ENCODE results near the gene DNAAF8.
"Not testable (repeated sequence)": the region's sequence is repeated elsewhere in the genome, so short reads cannot be mapped to it uniquely, and the experiment has no call there.

The DNAAF8 gene

GRCh38 chr16:4755687-4756086, 21.4 kb downstream of the DNAAF8 start:
- no peak for DNase-seq

- DNase-seq: no peak
Measured at GRCh38 chr16:4760221-4760910, 26.0 kb downstream of the DNAAF8 start.

GRCh38 chr16:4762205-4762604, 27.9 kb downstream of the DNAAF8 start:
- no peak for DNase-seq

GRCh38 chr16:4763791-4764190, 29.5 kb downstream of the DNAAF8 start:
- DNase-seq: no peak

GRCh38 chr16:4765511-4766474, 31.5 kb downstream of the DNAAF8 start:
- DNase-seq: no peak

GRCh38 chr16:4766875-4767628, 32.7 kb downstream of the DNAAF8 start, which contains the start of gene ZNF500:
ZNF500 (minus strand) TSS chr16:4767162; CDS start chr16:4765978, 1,184 bp downstream.
- peak; percentile 91 for DNase-seq

GRCh38 chr16:4767872-4768548, 33.7 kb downstream of the DNAAF8 start:
- no peak for DNase-seq

GRCh38 chr16:4768549-4769305, 34.4 kb downstream of the DNAAF8 start:
- peak; percentile 58 for DNase-seq

GRCh38 chr16:4769306-4769638, 34.9 kb downstream of the DNAAF8 start:
- no peak for DNase-seq

GRCh38 chr16:4771646-4772045, 37.3 kb downstream of the DNAAF8 start:
- no peak for DNase-seq

- no peak for DNase-seq
Measured at GRCh38 chr16:4772351-4772750, 38.0 kb downstream of the DNAAF8 start.

- DNase-seq: no peak
Measured at GRCh38 chr16:4775005-4775404, 40.7 kb downstream of the DNAAF8 start.

GRCh38 chr16:4776141-4776705, 41.9 kb downstream of the DNAAF8 start:
- no peak for DNase-seq

- DNase-seq: no peak
Measured at GRCh38 chr16:4777339-4778049, 43.2 kb downstream of the DNAAF8 start.

GRCh38 chr16:4778050-4778392, 43.7 kb downstream of the DNAAF8 start:
- no peak for DNase-seq

- DNase-seq: no peak
Measured at GRCh38 chr16:4780235-4780634, 45.9 kb downstream of the DNAAF8 start.

- DNase-seq: no peak
Measured at GRCh38 chr16:4783251-4783950, 49.1 kb downstream of the DNAAF8 start.

- DNase-seq: no peak
Measured at GRCh38 chr16:4783951-4784336, 49.6 kb downstream of the DNAAF8 start.

GRCh38 chr16:4784444-4784987, 50.2 kb downstream of the DNAAF8 start:
- DNase-seq: not testable (repeated sequence)
